Lung (tissue), 12 donors: Measurements from ENCODE around the gene EPHA6. TPM values are rescaled to one million over a fixed set of nuclear protein-coding genes. Genes with fewer than 3 reads are reported as not detected.
"Not testable (repeated sequence)": the region's sequence is repeated elsewhere in the genome, so short reads cannot be mapped to it uniquely, and the experiment has no call there.

Experiments used
- ATAC-seq: fragments of 200-7000 bp; cut with Tn5 transposase; one replicate; pipeline ENCODE4 v1.9.1; 2020; ENCODE audit warnings: moderate number of reproducible peaks; ENCODE audit not compliant: insufficient read depth, low FRiP score
- DNase-seq, 3 donors: peaks; one replicate each; pipeline ENCODE4 v3.0.0-alpha.2; 2013 to 2017
- H3K27ac ChIP-seq, 2 donors: one replicate each; pipeline ENCODE4 v1.5.1; 2013; ENCODE audit warnings: mild to moderate bottlenecking in 2 of 2, moderate library complexity in 2 of 2, control low read depth in 1 of 2, inconsistent platforms in 1 of 2, low read depth in 1 of 2, low read length in 1 of 2
- H3K27me3 ChIP-seq, 3 donors: one replicate each; pipeline ENCODE4 v1.5.1; 2013; ENCODE audit warnings: low read length in 2 of 3; ENCODE audit not compliant: control insufficient read depth in 3 of 3, insufficient read depth in 3 of 3
- H3K36me3 ChIP-seq, 4 donors: one replicate each; pipeline ENCODE4 v1.5.1; 2013; ENCODE audit warnings: low read length in 4 of 4, mild to moderate bottlenecking in 1 of 4, moderate library complexity in 1 of 4; ENCODE audit not compliant: control insufficient read depth in 4 of 4, insufficient read depth in 4 of 4
- H3K4me1 ChIP-seq, 5 donors: one replicate each; pipeline ENCODE4 v1.5.1; 2013; ENCODE audit warnings: low read length in 5 of 5, mild to moderate bottlenecking in 2 of 5, moderate library complexity in 1 of 5; ENCODE audit not compliant: control insufficient read depth in 5 of 5, insufficient read depth in 5 of 5
- H3K4me3 ChIP-seq: one replicate; pipeline ENCODE4 v1.5.1; 2013; ENCODE audit warnings: mild to moderate bottlenecking, control low read depth, moderate library complexity
- H3K9ac ChIP-seq, 2 donors: one replicate each; pipeline ENCODE4 v1.5.1; 2013; ENCODE audit warnings: low read length in 2 of 2, control low read depth in 1 of 2; ENCODE audit not compliant: insufficient read depth in 1 of 2
- H3K9me3 ChIP-seq, 4 donors: one replicate each; pipeline ENCODE4 v1.5.1; 2013; ENCODE audit warnings: low read length in 3 of 4, mild to moderate bottlenecking in 1 of 4, moderate library complexity in 1 of 4; ENCODE audit not compliant: control insufficient read depth in 4 of 4, insufficient read depth in 3 of 4
- CTCF ChIP-seq: IDR thresholded peaks from 2 replicates; pipeline ENCODE4 v1.5.1; 2012; ENCODE audit warnings: mild to moderate bottlenecking; ENCODE audit errors: control extremely low read depth, extremely low read depth
- WGBS, 2 donors: extraction: QIAGEN DNeasy Blood & Tissue Kit; methylation state at CpG; one replicate each; pipeline ENCODE4 v1.1.7; 2013; 5-methylcytosine and 5-hydroxymethylcytosine counted together
- polyA plus RNA-seq, 2 donors: library from polyadenylated mRNA; stranded (reverse); fragments of 200-250 nt; gene quantifications; one replicate each; pipeline ENCODE4 v1.2.1, GENCODE V29; 2013
- total RNA-seq, 2 donors: library from RNA; depleted of rRNA in 1 of 2; stranded (reverse); fragments of >200 nt in 1 of 2; gene quantifications; one replicate each; pipeline ENCODE4 v1.2.1, GENCODE V29; 2014 to 2021
- donor health status: control.
- donor health status: control.
- donor health status: Bipolar disorder and iron deficiency.
- donor health status: healthy.
- donor health status: DM: yes; HTN: yes; CAD: no.

EPHA6 gene
- total and polyA plus RNA-seq, 4 donors: 0.31 to 1.3 TPM; not detected in 2

DNA sequence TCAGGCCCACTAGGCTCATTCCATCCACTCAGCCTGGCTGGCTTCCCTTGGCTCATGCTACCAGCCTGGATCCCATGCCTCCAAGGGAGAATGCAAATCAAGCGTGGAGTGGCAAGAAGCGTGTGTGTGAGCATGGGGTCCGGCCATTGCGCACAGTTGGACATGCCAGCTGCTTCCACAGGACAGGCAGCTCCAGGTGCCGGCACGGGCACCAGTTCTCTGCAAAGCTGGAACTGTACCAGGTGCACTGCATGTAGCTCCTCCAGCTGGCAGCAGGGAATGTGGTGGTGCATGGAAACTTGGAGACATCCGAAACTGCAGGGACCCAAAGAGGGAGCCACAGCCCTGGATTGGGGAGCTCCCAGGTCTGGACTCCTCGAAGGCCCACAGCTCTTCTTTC lies 449.8 kb downstream of the EPHA6 start:
- ATAC-seq: no peak
- WGBS, 2 donors: 89 to 92% methylated on average over 8 of the region's 8 CpGs
- DNase-seq: no peak

DNA sequence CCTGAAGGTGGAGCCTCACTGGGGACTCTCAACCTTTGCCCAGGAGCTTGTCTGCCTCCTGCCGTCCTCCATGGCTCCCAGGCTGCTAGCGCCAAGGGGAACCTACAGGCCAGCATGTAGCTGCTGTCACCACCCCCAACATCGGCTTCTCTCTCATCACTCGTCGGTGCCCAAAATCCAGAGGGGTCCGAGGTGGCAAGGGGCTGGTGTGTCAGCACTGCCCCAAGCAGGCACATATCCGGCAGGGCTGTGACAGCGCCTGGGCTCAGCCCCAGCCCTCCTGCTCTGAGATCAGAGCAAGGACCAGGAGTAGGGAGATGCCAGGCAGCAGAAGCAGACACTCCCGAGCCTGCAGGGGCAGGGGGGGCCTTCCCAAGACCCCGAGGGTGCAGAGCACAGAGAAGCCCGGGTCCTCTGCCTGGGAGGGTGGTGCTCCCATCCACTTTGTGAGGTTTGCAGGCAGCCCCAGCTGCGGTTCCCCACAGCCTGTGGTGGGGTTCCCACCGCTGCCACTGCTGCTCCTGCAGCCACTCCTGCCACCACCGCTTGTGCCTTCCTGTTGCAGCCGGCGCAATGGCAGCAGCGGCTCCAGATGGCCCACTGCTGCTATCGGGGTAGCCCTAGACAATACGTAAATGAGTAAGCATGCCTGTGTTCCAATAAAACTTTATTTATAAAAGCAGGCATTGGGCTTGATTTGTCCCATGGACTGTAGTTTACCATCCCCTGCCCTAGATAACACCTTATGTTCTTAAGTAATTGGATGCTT lies 451.0 kb downstream of the EPHA6 start:
- WGBS, 2 donors: 90 to 94% methylated on average over 19 of the region's 19 CpGs

More for the DNA sequence above, 449.8 kb downstream of the EPHA6 start:
- no peak overlapping the region for H3K9ac ChIP-seq
- no peaks in the 10 kb centered on the region for H3K27me3 ChIP-seq
- no peak for TF ChIP-seq CTCF
- H3K4me1 ChIP-seq: peaks cover 0 to 7% (median 0%) of the 10 kb centered on the region in 5 donors
- no peak overlapping the region for H3K4me3 ChIP-seq
- H3K36me3 ChIP-seq: no peaks in the 10 kb centered on the region
- no peak overlapping the region for H3K27ac ChIP-seq
- H3K9me3 ChIP-seq: peaks cover 0 to 5% (median 0%) of the 10 kb centered on the region in 4 donors

GRCh38 chr3:97269202-97269601 lies 454.8 kb downstream of the EPHA6 start:
- Histone ChIP-seq H3K4me1 (no peaks in the 10 kb centered on the region), H3K27me3 (no peaks in the 10 kb centered on the region), H3K9ac (no peak overlapping the region), H3K27ac (no peak overlapping the region), H3K9me3 (peaks cover 0 to 5% (median 0%) of the 10 kb centered on the region in 4 donors), H3K4me3 (no peak overlapping the region), H3K36me3 (no peaks in the 10 kb centered on the region)
- TF ChIP-seq CTCF: no peak
- ATAC-seq (no peak), DNase-seq (no peak)
- 32 to 45% methylated on average over 2 of the region's 2 CpGs for WGBS, 2 donors

More for the DNA sequence above, 451.0 kb downstream of the EPHA6 start:
- Histone ChIP-seq H3K9ac (no peak overlapping the region), H3K36me3 (no peaks in the 10 kb centered on the region), H3K27me3 (no peaks in the 10 kb centered on the region), H3K4me3 (no peak overlapping the region), H3K4me1 (peaks cover 0 to 2% (median 0%) of the 10 kb centered on the region in 5 donors), H3K9me3 (peaks cover 0 to 5% (median 0%) of the 10 kb centered on the region in 4 donors), H3K27ac (no peak overlapping the region)
- DNase-seq (no peak), ATAC-seq (no peak)
- no peak for TF ChIP-seq CTCF

- 77 to 85% methylated on average over 15 of the region's 15 CpGs for WGBS, 2 donors
- not testable (repeated sequence) for H3K9ac ChIP-seq, H3K36me3 ChIP-seq, DNase-seq, H3K4me1 ChIP-seq, ATAC-seq, H3K4me3 ChIP-seq, H3K27me3 ChIP-seq, H3K27ac ChIP-seq, H3K9me3 ChIP-seq
These were observed 462.6 kb downstream of the EPHA6 start for GRCh38 chr3:97276879-97277550.
